Astrocyte (in vitro differentiated cells and primary cell): ENCODE data around the gene ACOT13. TPM values are rescaled to one million over a fixed set of nuclear protein-coding genes. Genes with fewer than 3 reads are reported as not detected.
"Not testable (repeated sequence)": the region's sequence is repeated elsewhere in the genome, so short reads cannot be mapped to it uniquely, and the experiment has no call there.

ENCODE experiments used
- DNase-seq: peaks from one replicate; pipeline ENCODE4 v3.0.0-alpha.2; 2010; ENCODE audit warnings: low read depth
- FAIRE-seq: peaks from 2 replicates; lab custom pipeline; 2011; peaks lifted over from hg19 to GRCh38; lab: Jason Lieb, UNC
- H2AFZ ChIP-seq: 2 replicates; pipeline ENCODE4 v1.6.0; 2012; ENCODE audit warnings: low read depth, low read length, inconsistent platforms
- H3K27ac ChIP-seq: 2 replicates; pipeline ENCODE4 v1.5.1; 2011; ENCODE audit warnings: low read depth, low read length, inconsistent platforms
- H3K27me3 ChIP-seq: 2 replicates; pipeline ENCODE4 v1.6.0; 2011; ENCODE audit warnings: low read length, inconsistent platforms; ENCODE audit not compliant: insufficient read depth
- H3K36me3 ChIP-seq: 2 replicates; pipeline ENCODE4 v1.5.1; 2011; ENCODE audit warnings: low read length, inconsistent platforms; ENCODE audit not compliant: insufficient read depth
- H3K4me1 ChIP-seq: 2 replicates; pipeline ENCODE4 v1.5.1; 2011; ENCODE audit warnings: low read length, inconsistent platforms; ENCODE audit not compliant: insufficient read depth
- H3K4me2 ChIP-seq: 2 replicates; pipeline ENCODE4 v1.6.0; 2012; ENCODE audit warnings: low read length, inconsistent platforms
- H3K4me3 ChIP-seq: 2 replicates; pipeline ENCODE4 v1.5.1; 2011; ENCODE audit warnings: low read depth, mild to moderate bottlenecking, low read length, inconsistent platforms; ENCODE audit not compliant: insufficient read depth
- H3K79me2 ChIP-seq: 2 replicates; pipeline ENCODE4 v1.6.0; 2012; ENCODE audit warnings: mild to moderate bottlenecking, low read length, inconsistent platforms; ENCODE audit not compliant: insufficient read depth
- H3K9ac ChIP-seq: 2 replicates; pipeline ENCODE4 v1.6.0; 2012; ENCODE audit warnings: mild to moderate bottlenecking, low read length, inconsistent platforms
- H3K9me3 ChIP-seq: 2 replicates; pipeline ENCODE4 v1.5.1; 2012; ENCODE audit warnings: low read depth, mild to moderate bottlenecking, low read length, inconsistent platforms; ENCODE audit not compliant: insufficient read depth
- H4K20me1 ChIP-seq: 2 replicates; pipeline ENCODE4 v1.6.0; 2012; ENCODE audit warnings: low read length, inconsistent platforms; ENCODE audit not compliant: insufficient read depth
- H3K27ac Mint-ChIP-seq: one replicate; pipeline ENCODE4 v1.8.0; 2021; ENCODE audit warnings: mild to moderate bottlenecking, mixed read lengths; ENCODE audit not compliant: unreplicated experiment
- H3K27me3 Mint-ChIP-seq: one replicate; pipeline ENCODE4 v1.8.0; 2021; ENCODE audit warnings: low read depth, mixed read lengths; ENCODE audit not compliant: unreplicated experiment
- H3K36me3 Mint-ChIP-seq: one replicate; pipeline ENCODE4 v1.8.0; 2021; ENCODE audit warnings: low read depth, mixed read lengths; ENCODE audit not compliant: unreplicated experiment
- H3K4me1 Mint-ChIP-seq: one replicate; pipeline ENCODE4 v1.8.0; 2021; ENCODE audit warnings: low read depth, mixed read lengths; ENCODE audit not compliant: unreplicated experiment
- H3K4me3 Mint-ChIP-seq: one replicate; pipeline ENCODE4 v1.8.0; 2021; ENCODE audit warnings: mild to moderate bottlenecking, moderate library complexity, mixed read lengths; ENCODE audit not compliant: unreplicated experiment
- H3K9me3 Mint-ChIP-seq: one replicate; pipeline ENCODE4 v1.8.0; 2021; ENCODE audit warnings: mild to moderate bottlenecking, mixed read lengths; ENCODE audit not compliant: unreplicated experiment
- CTCF ChIP-seq: IDR thresholded peaks from 2 replicates; pipeline ENCODE4 v1.5.1; 2011; ENCODE audit warnings: low read depth, mild to moderate bottlenecking, inconsistent platforms, low read length, moderate library complexity; ENCODE audit not compliant: insufficient read depth
- EZH2 ChIP-seq: IDR thresholded peaks from 2 replicates; pipeline ENCODE4 v1.6.1; 2012; ENCODE audit warnings: mild to moderate bottlenecking, low read length, inconsistent platforms; ENCODE audit not compliant: insufficient read depth
- total RNA-seq: library from RNA; stranded (reverse); gene quantifications from 2 replicates; pipeline ENCODE4 v1.2.1, GENCODE V29; 2021

Gene ACOT13
- total RNA-seq, 1 donor from 2014 or later, result 35.9 TPM

- Histone ChIP-seq H3K36me3 (no peaks in the 10 kb centered on the region), H3K4me2 (no peak overlapping the region), H3K79me2 (no peaks in the 10 kb centered on the region), H4K20me1 (no peaks in the 10 kb centered on the region), H3K9me3 (no peaks in the 10 kb centered on the region), H3K9ac (no peak overlapping the region), H3K27ac (no peak overlapping the region), H3K4me1 (peaks cover under 1% of the 10 kb centered on the region), H2AFZ (no peak overlapping the region), H3K27me3 (no peaks in the 10 kb centered on the region), H3K4me3 (no peak overlapping the region)
- DNase-seq (no peak), FAIRE-seq (no peak)
- Mint-ChIP-seq H3K36me3 (peaks cover 25% of the 10 kb centered on the region), H3K9me3 (peaks cover 29% of the 10 kb centered on the region), H3K27ac (no peak overlapping the region), H3K27me3 (no peaks in the 10 kb centered on the region), H3K4me1 (no peaks in the 10 kb centered on the region), H3K4me3 (no peak overlapping the region)
- TF ChIP-seq CTCF (no peak), EZH2 (no peak)
Measured at GRCh38 chr6:24672620-24673182, 5.8 kb downstream of the ACOT13 start.

- peaks cover 27% of the 10 kb centered on the region for H3K36me3 Mint-ChIP-seq
- H3K4me1 ChIP-seq, result no peaks in the 10 kb centered on the region
- no peak for DNase-seq
- peaks cover 29% of the 10 kb centered on the region for H3K9me3 Mint-ChIP-seq
- no peaks in the 10 kb centered on the region for H3K79me2 ChIP-seq
- no peak overlapping the region for H3K4me3 ChIP-seq
- no peak overlapping the region for H3K27ac Mint-ChIP-seq
- no peak overlapping the region for H3K4me2 ChIP-seq
- no peak overlapping the region for H3K4me3 Mint-ChIP-seq
- H3K36me3 ChIP-seq, result no peaks in the 10 kb centered on the region
- H3K4me1 Mint-ChIP-seq, result no peaks in the 10 kb centered on the region
- no peaks in the 10 kb centered on the region for H3K27me3 Mint-ChIP-seq
- TF ChIP-seq CTCF (no peak), EZH2 (no peak)
- H3K9me3 ChIP-seq, result no peaks in the 10 kb centered on the region
- H3K27me3 ChIP-seq, result no peaks in the 10 kb centered on the region
- no peaks in the 10 kb centered on the region for H4K20me1 ChIP-seq
- FAIRE-seq, result no peak
- H2AFZ ChIP-seq, result no peak overlapping the region
- H3K9ac ChIP-seq, result no peak overlapping the region
- no peak overlapping the region for H3K27ac ChIP-seq
Measured at GRCh38 chr6:24673625-24674024, 6.7 kb downstream of the ACOT13 start.

GRCh38 chr6:24678792-24679352 is 12.0 kb downstream of the ACOT13 start:
- H3K79me2 ChIP-seq, H3K4me1 Mint-ChIP-seq, H2AFZ ChIP-seq, H3K27me3 Mint-ChIP-seq, H3K36me3 Mint-ChIP-seq, H4K20me1 ChIP-seq, DNase-seq, H3K27ac Mint-ChIP-seq, H3K27me3 ChIP-seq, H3K9me3 Mint-ChIP-seq, H3K4me3 ChIP-seq, H3K27ac ChIP-seq, H3K4me1 ChIP-seq, H3K9me3 ChIP-seq, FAIRE-seq, H3K4me2 ChIP-seq, H3K36me3 ChIP-seq, H3K9ac ChIP-seq, H3K4me3 Mint-ChIP-seq: not testable (repeated sequence)
